Tibial artery (tissue), 4 donors: ENCODE results near the gene EDN3.
"Not testable (repeated sequence)": the region's sequence is repeated elsewhere in the genome, so short reads cannot be mapped to it uniquely, and the experiment has no call there.

Source experiments
- DNase-seq, 2 donors: peaks; one replicate each; pipeline ENCODE4 v3.0.0-alpha.2; 2019
- H3K27ac ChIP-seq, 2 donors: fragments of 200-600 bp; sonication (generic) in 1 of 2; 1 replicate in 1 of 2; 2 replicates in 1 of 2; pipeline ENCODE4 v1.5.1; 2018 to 2019; ENCODE audit warnings: mild to moderate bottlenecking in 1 of 2
- H3K27me3 ChIP-seq, 2 donors: fragments of 200-600 bp; sonication (generic) in 1 of 2; one replicate each; pipeline versions ENCODE4 v1.5.1 to v1.6.0; 2016 to 2019
- H3K36me3 ChIP-seq, 3 donors: fragments of 200-600 bp; sonication (generic) in 2 of 3; one replicate each; pipeline ENCODE4 v1.5.1; 2016 to 2019; ENCODE audit warnings: mild to moderate bottlenecking in 2 of 3
- H3K4me1 ChIP-seq, 4 donors: fragments of 200-600 bp; sonication (generic) in 2 of 4; 1 replicate in 3 of 4; 2 replicates in 1 of 4; pipeline ENCODE4 v1.5.1; 2016 to 2019
- H3K4me3 ChIP-seq, 2 donors: fragments of 200-600 bp; sonication (generic) in 1 of 2; 1 replicate in 1 of 2; 2 replicates in 1 of 2; pipeline ENCODE4 v1.5.1; 2018 to 2019; ENCODE audit warnings: mild to moderate bottlenecking in 2 of 2
- H3K9me3 ChIP-seq, 3 donors: fragments of 200-600 bp; sonication (generic) in 1 of 3; one replicate each; pipeline ENCODE4 v1.5.1; 2016 to 2019
- intact Hi-C: fragments of 100-400 bp; cut with DNase I; formaldehyde crosslinking; loops from one replicate; pipeline ENCODE4 v1.15.0; 2023; ENCODE audit warnings: low total_unique reads
- TF ChIP-seq, protein P1 (sequence below), 2 experiments: fragments of 200-600 bp in 1 of 2; fragments of 450-650 bp in 1 of 2; IDR thresholded peaks; one replicate each; pipeline ENCODE4 v1.5.1; 2017 to 2019; ENCODE audit warnings: antibody characterized with exemption in 2 of 2, mild to moderate bottlenecking in 1 of 2, moderate library complexity in 1 of 2

EDN3 gene

DNA sequence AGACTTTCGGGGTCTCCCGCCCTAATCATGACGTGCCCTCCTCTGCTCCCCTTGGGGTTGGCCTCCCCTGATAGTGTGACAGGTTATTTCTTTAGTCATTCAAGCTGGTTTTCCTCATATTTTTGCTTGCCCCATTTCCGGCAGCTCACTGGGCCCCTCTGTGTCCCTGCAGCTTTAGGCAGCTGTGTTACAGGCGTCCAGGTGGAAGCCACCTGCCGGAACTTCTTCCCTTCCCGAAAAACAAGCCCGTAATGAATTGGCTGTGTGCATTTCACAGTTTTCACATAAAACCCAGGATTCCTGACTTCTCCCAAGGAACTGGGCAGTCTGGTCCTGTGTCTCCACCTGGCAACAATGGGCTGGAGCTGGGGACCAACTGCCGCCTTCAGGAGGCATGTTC is 52.6 kb downstream of the EDN3 start:
- Histone ChIP-seq H3K4me3 (no peak overlapping the region), H3K27me3 (peaks cover 0 to 8% of the 10 kb centered on the region in 2 donors), H3K9me3 (no peaks in the 10 kb centered on the region), H3K27ac (no peak overlapping the region), H3K4me1 (no peaks in the 10 kb centered on the region), H3K36me3 (no peaks in the 10 kb centered on the region)
- intact Hi-C loops = no loop called here
- DNase-seq = no peak
- TF ChIP-seq, protein P1, sequence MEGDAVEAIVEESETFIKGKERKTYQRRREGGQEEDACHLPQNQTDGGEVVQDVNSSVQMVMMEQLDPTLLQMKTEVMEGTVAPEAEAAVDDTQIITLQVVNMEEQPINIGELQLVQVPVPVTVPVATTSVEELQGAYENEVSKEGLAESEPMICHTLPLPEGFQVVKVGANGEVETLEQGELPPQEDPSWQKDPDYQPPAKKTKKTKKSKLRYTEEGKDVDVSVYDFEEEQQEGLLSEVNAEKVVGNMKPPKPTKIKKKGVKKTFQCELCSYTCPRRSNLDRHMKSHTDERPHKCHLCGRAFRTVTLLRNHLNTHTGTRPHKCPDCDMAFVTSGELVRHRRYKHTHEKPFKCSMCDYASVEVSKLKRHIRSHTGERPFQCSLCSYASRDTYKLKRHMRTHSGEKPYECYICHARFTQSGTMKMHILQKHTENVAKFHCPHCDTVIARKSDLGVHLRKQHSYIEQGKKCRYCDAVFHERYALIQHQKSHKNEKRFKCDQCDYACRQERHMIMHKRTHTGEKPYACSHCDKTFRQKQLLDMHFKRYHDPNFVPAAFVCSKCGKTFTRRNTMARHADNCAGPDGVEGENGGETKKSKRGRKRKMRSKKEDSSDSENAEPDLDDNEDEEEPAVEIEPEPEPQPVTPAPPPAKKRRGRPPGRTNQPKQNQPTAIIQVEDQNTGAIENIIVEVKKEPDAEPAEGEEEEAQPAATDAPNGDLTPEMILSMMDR (IDR thresholded peaks at IDR 0.05) = no peak

DNA sequence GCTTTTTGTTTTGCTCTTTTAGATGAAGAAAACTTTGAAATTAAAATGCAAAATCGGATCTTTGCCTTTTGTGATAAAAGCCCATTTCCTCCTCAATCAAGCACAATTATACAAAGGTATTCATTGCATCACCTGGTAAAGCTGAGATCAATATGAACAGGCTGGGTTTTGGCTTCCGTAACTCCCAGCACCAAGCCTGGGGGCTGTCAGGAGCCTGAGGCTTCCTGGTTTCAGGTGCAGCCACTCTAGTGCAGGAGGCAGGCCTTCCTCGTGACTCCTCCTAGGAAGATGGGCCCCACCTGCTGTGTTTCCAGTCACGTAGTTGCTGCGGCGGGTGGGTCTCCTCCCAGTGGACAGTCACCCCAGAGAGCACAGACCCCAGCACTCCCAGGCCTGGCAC is 54.0 kb downstream of the EDN3 start:
- TF ChIP-seq, protein P1 (IDR thresholded peaks at IDR 0.05) = no peak
- no peak overlapping the region for H3K4me3 ChIP-seq
- DNase-seq = no peak
- intact Hi-C loops = no loop called here
- no peaks in the 10 kb centered on the region for H3K4me1 ChIP-seq
- no peaks in the 10 kb centered on the region for H3K9me3 ChIP-seq
- H3K36me3 ChIP-seq = no peaks in the 10 kb centered on the region
- peaks cover 0 to 8% of the 10 kb centered on the region in 2 donors for H3K27me3 ChIP-seq
- H3K27ac ChIP-seq = no peak overlapping the region

DNA sequence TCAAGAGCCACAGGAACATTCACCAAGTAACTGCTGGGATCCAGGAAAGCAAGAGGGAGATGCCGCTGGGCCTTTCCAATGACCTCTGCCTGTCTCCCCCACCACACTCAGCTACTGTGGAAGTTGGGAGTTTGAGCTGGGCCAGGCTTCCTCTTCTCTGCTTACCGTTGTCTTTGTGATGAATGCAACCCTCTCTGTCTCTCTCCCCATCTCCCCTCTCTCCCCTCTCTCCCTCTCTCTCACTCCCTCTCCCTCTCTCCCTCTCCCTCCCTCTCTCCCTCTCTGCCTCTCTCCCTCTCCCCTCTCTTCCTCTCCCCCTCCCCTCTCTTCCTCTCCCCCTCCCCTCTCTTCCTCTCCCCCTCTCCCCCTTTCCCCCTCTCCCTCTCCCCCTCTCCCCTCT is 54.8 kb downstream of the EDN3 start:
- no peaks in the 10 kb centered on the region for H3K36me3 ChIP-seq
- H3K4me1 ChIP-seq = no peaks in the 10 kb centered on the region
- no peaks in the 10 kb centered on the region for H3K9me3 ChIP-seq
- H3K27me3 ChIP-seq = peaks cover 0 to 8% of the 10 kb centered on the region in 2 donors
- intact Hi-C loops = no loop called here
- H3K4me3 ChIP-seq = no peak overlapping the region
- no peak overlapping the region for H3K27ac ChIP-seq
- no peak for DNase-seq
- TF ChIP-seq, protein P1 (IDR thresholded peaks at IDR 0.05) = no peak

DNA sequence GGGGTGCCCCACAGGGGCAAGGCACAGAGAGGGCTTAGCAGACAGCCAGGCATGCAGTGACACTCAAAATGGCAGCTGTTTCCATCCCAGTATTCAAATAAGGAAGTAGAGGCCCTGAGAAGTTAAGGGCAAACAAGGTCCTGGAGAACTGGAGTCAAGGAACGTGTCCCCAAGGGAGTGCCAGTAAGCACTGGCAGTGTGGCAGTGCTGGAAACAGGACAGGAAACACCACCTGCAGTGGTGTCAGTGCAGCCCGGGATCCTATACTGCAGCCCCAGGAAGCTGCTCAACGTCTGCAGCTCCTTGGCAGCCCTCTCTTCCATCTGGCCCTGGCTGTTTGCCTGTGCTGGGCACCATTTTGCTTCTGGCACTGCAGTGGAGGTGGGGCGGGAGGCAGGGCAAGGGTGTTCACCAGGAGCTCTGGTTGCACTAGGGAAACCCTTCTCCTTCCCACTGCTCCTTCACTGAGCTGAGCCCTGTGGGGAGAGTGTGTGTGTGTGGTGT is 56.3 kb downstream of the EDN3 start:
- Histone ChIP-seq H3K36me3 (no peaks in the 10 kb centered on the region), H3K27ac (no peak overlapping the region), H3K4me1 (no peaks in the 10 kb centered on the region), H3K27me3 (peaks cover 0 to 16% of the 10 kb centered on the region in 2 donors), H3K9me3 (no peaks in the 10 kb centered on the region), H3K4me3 (no peak overlapping the region)
- intact Hi-C loops = no loop called here
- DNase-seq = no peak
- TF ChIP-seq, protein P1 (IDR thresholded peaks at IDR 0.05) = no peak

DNA sequence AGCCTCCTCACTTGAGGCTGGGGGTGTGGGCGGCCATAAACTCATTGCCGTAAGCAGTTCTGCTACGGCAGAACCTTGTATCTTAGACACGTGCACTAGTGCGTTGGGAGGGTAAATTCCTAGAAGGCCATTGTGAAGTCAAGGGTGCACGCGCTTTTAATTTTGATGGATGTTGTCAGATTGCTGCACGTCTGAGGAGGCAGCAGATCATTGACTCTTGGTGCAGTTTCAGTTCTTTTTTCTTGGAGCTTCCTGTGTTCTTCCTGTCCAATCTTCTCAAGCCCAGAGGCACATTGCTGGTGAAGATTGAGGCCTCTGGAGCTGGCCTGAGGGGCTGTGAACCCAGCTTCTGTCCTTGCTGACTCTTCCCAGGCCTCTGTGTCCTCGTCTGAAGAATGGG is 58.4 kb downstream of the EDN3 start:
- peaks cover 0 to 21% of the 10 kb centered on the region in 2 donors for H3K27me3 ChIP-seq
- H3K27ac ChIP-seq, H3K36me3 ChIP-seq, H3K4me1 ChIP-seq, H3K4me3 ChIP-seq, DNase-seq, intact Hi-C loops, H3K9me3 ChIP-seq: not testable (repeated sequence)

DNA sequence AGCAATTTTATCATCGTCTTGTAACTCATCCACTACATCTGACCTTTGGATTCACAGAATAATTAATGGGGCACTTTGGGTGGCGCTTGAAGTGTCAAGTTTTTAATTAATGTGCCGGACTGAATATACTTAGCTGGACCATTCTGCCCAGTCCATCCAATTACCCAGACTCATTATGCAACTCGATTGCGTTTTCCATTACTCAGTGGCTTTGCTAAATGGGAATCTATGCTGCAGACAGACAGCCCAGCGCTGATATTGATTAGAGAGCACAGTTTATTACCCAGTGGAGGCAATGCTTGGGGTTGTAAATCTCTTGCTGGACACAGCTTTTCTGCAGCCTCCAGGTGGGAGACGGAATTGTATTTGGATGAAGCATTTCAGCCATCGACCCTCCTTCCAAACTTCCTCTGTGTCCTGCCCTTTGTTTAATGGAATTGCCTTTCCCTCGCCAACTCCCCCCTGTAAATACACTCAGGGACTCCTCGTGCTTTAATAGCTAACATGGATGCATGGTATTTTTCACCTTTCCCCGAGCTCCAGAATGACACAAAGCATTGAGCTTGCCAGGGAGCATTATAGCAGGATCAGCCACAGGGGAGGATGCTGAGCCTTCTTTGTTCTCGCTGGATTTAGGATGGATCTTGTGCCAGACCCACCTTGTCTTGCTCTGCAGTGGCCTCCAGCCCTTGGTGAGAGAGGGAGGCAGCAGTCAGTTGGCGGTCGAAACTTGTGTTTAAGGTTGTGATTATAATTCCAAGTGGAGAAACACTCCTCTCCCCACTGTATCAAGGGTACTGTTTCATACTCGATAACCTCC is 59.7 kb downstream of the EDN3 start:
- H3K27ac ChIP-seq = no peak overlapping the region
- H3K4me1 ChIP-seq = no peaks in the 10 kb centered on the region
- DNase-seq = no peak
- no peaks in the 10 kb centered on the region for H3K36me3 ChIP-seq
- no peak overlapping the region for H3K4me3 ChIP-seq
- H3K27me3 ChIP-seq = peaks cover 0 to 23% of the 10 kb centered on the region in 2 donors
- H3K9me3 ChIP-seq = no peaks in the 10 kb centered on the region
- intact Hi-C loops = no loop called here
- TF ChIP-seq, protein P1 (IDR thresholded peaks at IDR 0.05) = no peak
